Left forelimb (tissue), 1 donor: ENCODE measurements around the gene SCN11A.
"Not testable (repeated sequence)": the region's sequence is repeated elsewhere in the genome, so short reads cannot be mapped to it uniquely, and the experiment has no call there.

ENCODE experiments used
- DNase-seq: peaks from one replicate; pipeline ENCODE4 v3.0.0-alpha.2; 2018; ENCODE audit warnings: low spot score

Gene SCN11A

DNA sequence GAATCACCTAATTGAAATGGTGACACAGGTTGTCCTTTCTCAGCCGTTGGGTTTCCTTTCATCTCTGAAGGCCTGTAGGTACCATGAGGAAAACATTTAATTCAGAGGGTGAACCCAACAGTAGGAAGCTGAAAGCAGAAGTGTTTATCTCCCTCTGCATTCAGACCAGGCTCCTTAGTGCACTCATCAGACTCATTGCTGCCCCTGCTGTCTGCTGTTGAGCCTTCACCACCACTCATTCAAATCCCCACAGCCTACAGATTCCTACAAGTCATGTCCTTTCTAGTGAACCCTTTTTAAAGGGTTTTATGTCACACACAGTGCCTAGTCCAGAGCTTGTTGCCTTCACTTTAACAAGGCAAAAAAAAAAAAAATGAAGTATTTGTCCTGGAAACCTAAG lies 13.5 kb upstream of the SCN11A start:
- no peak for DNase-seq

GRCh38 chr3:39064646-39065045 lies 12.9 kb upstream of the SCN11A start:
- no peak for DNase-seq

GRCh38 chr3:39063143-39063542 lies 11.4 kb upstream of the SCN11A start:
- DNase-seq = no peak

DNA sequence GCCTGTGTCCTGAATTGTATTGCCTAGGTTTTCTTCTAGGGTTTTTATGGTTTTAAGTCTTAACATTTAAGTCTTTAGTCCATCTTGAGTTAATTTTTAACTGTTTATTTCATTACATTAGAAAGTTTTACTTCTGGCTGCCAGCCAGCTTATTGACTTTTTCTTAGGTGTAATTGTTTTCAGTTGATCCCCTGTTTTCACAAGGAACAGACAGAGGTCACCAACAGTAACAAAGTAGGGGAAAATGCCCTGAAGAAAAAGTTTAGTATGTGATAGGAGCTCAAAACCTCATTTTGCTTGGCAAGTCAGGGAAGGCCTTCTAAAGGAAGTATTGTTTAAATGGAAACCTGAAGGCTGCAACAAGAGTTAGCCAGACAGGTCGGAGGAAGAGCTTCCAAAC lies 10.4 kb upstream of the SCN11A start:
- no peak for DNase-seq

- not testable (repeated sequence) for DNase-seq
Measured at GRCh38 chr3:39061228-39061627, 9.5 kb upstream of the SCN11A start.

- DNase-seq = no peak
Measured at GRCh38 chr3:39056151-39056550, 4.4 kb upstream of the SCN11A start.

DNA sequence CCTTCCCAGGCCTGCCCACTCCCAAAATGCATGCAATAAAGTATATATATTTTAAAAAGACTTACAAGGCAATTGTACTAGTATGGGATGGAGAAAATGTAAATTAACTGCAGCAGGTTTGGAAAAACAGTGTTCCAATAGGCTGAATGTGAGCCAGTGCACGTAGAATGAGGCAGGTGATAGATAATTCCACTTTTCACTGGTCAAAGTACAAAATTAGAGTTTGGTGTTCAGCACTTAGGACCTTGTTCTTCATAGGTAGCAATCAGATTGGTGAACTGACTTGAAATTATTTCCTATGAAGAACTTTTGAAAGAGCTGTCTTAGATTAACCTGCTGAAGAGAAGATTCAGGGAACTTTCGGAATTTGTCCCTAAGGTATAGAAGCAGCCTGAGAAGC lies 2.0 kb upstream of the SCN11A start:
- DNase-seq = no peak

DNA sequence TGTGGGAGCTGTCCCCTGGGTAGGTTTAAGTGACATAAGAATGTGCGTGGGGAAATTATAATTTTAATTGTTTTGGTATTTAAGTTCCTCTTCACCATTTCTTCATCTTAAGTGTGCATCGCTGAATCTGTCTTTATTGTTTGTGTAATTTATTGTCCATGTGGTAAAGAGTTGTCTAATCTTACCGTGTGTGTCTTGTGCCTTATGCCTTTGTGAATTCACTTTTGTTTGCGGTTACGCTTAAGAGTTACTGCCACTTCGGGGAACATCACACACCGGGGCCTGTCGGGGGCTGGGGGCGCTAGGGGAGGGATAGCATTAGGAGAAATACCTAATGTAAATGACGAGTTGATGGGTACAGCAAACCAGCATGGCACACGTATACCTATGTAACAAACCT lies 839 bp upstream of the SCN11A start:
- DNase-seq = no peak

GRCh38 chr3:39050029-39050428 lies 1.7 kb downstream of the SCN11A start:
- no peak for DNase-seq

DNA sequence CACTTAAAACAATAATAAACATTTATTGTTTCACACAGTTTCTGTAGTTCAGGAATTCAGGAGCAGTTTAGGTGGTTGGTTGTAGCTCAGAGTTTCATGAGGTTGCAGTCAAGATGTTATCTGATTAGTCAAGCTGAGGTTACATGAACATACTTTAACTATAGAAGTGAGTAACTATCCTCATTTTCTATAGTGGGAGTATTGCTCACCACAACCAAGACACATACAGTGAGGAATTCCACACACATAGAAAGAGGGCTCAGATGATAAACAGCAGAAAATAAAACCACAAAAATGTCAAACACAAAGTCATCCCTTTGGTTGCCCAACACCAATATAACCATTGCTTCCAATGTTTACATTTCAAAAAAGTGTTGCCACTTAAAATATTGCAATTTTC lies 13.6 kb downstream of the SCN11A start:
- DNase-seq = no peak

DNA sequence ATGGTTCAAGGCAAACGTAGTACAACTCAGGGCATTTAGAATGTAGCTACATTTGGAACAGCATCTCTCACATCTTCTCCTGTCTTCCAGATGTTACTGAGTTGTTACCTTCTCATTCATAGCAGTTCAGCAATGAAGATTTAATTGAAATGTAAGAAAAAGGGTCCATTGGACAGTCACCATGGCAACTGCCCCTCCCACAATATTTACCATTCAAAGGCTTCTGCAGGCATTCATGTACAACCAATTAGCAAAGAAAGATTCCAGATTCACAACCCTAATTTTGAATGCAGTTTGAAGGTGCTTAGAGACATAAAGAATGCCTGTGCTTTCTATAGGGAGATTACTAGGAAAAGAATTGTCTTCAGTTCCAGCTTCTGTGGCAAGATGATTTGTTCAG lies 22.2 kb downstream of the SCN11A start:
- DNase-seq = no peak

DNA sequence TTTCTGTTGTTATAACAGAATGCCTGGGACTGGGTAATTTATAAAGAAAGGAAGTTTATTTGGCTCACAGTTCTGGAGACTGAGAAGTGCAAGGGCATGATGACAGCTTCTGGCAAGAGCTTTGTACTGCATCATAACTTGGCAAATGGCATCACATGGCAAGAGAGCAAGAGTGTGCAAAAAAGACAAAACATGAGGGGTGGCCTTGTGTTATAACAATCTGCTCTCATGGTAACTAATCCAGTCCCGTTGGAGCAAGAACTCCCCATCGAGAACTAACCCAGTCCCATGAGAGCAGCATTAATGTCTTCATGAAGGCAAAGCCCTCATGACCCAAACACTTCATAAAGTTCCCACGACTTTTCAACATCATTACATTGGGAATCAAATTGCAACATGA lies 23.2 kb downstream of the SCN11A start:
- no peak for DNase-seq

DNA sequence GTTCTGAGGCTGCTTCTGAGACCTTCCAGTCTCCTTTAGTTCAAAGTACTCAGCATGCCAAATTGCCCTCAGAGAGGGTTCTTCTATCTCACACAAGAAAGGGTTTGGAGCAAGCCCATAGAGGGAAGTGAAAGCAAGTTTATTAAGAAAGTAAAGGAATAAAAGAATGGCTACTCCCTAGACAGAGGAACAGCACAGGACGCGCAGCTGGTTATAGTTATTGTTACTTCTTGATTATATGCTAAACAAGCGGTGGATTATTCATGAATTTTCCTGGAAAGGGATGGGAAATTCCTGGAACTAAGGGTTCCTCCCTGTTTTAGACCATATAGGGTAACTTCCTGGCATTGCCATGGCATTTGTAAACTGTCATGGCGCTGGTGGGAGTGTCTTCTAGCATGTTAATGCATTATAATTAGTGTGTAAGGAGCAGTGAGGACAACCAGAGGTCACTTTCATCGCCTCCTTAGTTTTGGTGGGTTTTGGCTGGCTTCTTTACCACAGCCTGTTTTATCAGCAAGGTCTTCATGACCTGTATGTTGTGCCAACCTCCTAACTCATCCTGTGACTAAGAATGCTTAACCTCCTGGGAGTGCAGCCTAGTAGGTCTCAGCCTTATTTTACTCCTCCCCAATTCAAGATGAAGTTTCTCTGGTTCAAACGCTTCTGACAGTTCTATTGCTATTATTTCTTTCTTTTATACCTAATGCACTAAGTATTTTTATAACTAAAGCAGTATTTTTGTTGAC lies 26.3 kb downstream of the SCN11A start:
- DNase-seq = no peak

DNA sequence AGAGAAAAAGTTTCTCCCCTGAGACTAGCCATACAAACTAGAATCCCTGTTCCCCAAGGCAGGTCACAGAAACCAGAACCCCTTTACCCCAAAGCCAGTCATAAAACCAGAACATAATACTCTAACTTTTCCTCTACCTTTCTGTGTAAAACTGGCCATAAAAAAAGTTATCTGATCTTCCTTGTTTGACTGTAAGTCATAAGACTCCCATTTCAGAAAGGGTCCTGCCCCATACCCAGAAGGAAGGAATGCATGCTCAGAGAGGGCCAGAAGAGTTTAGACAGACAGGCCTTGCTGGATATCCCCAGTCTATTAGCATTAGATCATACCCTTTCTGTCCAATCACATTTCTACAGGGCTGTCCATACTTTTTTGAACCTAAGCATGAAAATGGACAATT lies 27.2 kb downstream of the SCN11A start:
- DNase-seq = no peak

GRCh38 chr3:39022286-39022630 lies 29.5 kb downstream of the SCN11A start:
- DNase-seq = no peak

- DNase-seq = no peak
Measured at GRCh38 chr3:39021465-39022285, 30.1 kb downstream of the SCN11A start.

- no peak for DNase-seq
Measured at GRCh38 chr3:39021029-39021428, 30.7 kb downstream of the SCN11A start.

- DNase-seq = no peak
Measured at GRCh38 chr3:39019299-39019698, 32.4 kb downstream of the SCN11A start.

GRCh38 chr3:39015418-39015817 lies 36.3 kb downstream of the SCN11A start:
- DNase-seq = no peak

GRCh38 chr3:39013921-39014509 lies 37.7 kb downstream of the SCN11A start:
- DNase-seq = no peak

GRCh38 chr3:39013289-39013688 lies 38.5 kb downstream of the SCN11A start:
- DNase-seq = no peak

DNA sequence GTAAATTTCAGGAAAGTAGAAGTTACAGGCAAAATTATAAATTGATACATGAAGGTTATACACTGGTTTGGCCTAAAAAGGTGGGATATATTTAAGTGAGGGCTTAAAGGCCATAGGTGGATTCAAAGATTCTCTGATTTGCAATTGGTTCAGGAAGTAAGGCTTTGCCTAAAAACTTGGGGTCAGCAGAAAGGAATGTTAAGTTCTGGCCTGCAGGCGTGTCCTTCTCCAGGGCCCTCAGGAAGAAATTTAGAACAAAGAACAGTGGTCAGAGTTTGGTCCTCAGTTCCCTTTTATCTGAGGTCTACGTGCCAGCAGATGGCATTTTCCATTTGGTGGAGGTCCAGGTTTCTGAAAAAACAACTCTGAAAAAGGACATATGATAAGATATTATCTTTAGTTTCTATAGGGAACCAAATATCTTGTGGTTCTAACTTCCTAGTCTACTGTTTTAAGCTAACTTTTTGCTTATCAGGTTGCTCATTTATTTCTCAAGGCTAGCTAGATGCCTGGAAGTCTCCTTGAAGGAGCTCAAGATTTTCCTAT lies 40.5 kb downstream of the SCN11A start:
- no peak for DNase-seq

DNA sequence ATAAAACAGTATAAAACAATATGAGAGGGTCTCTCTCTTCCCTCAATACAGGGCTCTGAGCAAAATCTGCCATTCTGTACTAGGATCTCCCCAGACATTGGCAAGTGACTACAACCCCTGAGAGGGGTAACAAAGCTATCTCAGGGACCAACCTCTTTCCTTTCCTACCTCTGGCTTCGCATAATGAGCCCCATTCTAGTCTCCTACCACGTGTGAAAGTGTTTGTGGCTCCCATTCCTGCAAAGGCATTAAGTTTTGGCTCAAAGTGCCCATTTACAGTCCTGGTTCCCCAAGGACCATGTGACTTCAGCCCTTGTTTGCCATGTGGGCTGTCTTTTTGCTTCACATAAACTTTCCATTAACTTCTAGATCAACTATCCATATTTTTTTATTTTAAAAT lies 46.4 kb downstream of the SCN11A start:
- DNase-seq = no peak
